Measurements from ENCODE around the gene MATCAP1.

Gene MATCAP1

GRCh38 chr16:67212766-67213165, 29.0 kb upstream of the MATCAP1 start:
- H3K36me3 ChIP-seq (ENCODE audit: insufficient read depth, low read length): no peaks in the 10 kb centered on the region
- H3K9ac ChIP-seq (ENCODE audit: low read length): no peak overlapping the region
- TF ChIP-seq CTCF (IDR thresholded peaks at IDR 0.05; ENCODE audit: low read length) (no peak), EZH2 (IDR thresholded peaks at IDR 0.05; ENCODE audit: borderline replicate concordance, low read length) (no peak)
- no peaks in the 10 kb centered on the region for H3K9me2 ChIP-seq (ENCODE audit: low read depth, low read length)
- H3K27ac ChIP-seq (ENCODE audit: low read depth, low read length, poor library complexity, severe bottlenecking): no peak overlapping the region
- H3K9me3 ChIP-seq (ENCODE audit: low read length): no peaks in the 10 kb centered on the region
- no peak overlapping the region for H2AFZ ChIP-seq (ENCODE audit: low read length)
- no peaks in the 10 kb centered on the region for H3K27me3 ChIP-seq (ENCODE audit: insufficient read depth, low read length)
- no peaks in the 10 kb centered on the region for H3K79me2 ChIP-seq (ENCODE audit: insufficient read depth, low read length)
- H4K20me1 ChIP-seq (ENCODE audit: insufficient read depth, low read length): no peaks in the 10 kb centered on the region
- no peak overlapping the region for H3K4me2 ChIP-seq (ENCODE audit: low read length)
- H3K4me3 ChIP-seq (ENCODE audit: low read depth, low read length, poor library complexity, severe bottlenecking): no peak overlapping the region
- no peaks in the 10 kb centered on the region for H3F3A ChIP-seq (ENCODE audit: insufficient read depth, low read length)
- no peaks in the 10 kb centered on the region for H3K4me1 ChIP-seq (ENCODE audit: insufficient read depth, low read length, severe bottlenecking)

- no peak for TF ChIP-seq CTCF (IDR thresholded peaks at IDR 0.05; ENCODE audit: low read length)
- TF ChIP-seq EZH2 (IDR thresholded peaks at IDR 0.05; ENCODE audit: borderline replicate concordance, low read length): no peak
- H3K27me3 ChIP-seq (ENCODE audit: insufficient read depth, low read length): no peaks in the 10 kb centered on the region
- H3F3A ChIP-seq (ENCODE audit: insufficient read depth, low read length): no peaks in the 10 kb centered on the region
- H3K36me3 ChIP-seq (ENCODE audit: insufficient read depth, low read length): no peaks in the 10 kb centered on the region
- no peak overlapping the region for H2AFZ ChIP-seq (ENCODE audit: low read length)
- no peak overlapping the region for H3K4me2 ChIP-seq (ENCODE audit: low read length)
- no peak overlapping the region for H3K27ac ChIP-seq (ENCODE audit: low read depth, low read length, poor library complexity, severe bottlenecking)
- H3K79me2 ChIP-seq (ENCODE audit: insufficient read depth, low read length): no peaks in the 10 kb centered on the region
- no peaks in the 10 kb centered on the region for H3K9me3 ChIP-seq (ENCODE audit: low read length)
- H4K20me1 ChIP-seq (ENCODE audit: insufficient read depth, low read length): no peaks in the 10 kb centered on the region
- H3K9ac ChIP-seq (ENCODE audit: low read length): no peak overlapping the region
- no peak overlapping the region for H3K4me3 ChIP-seq (ENCODE audit: low read depth, low read length, poor library complexity, severe bottlenecking)
- no peaks in the 10 kb centered on the region for H3K4me1 ChIP-seq (ENCODE audit: insufficient read depth, low read length, severe bottlenecking)
- H3K9me2 ChIP-seq (ENCODE audit: low read depth, low read length): no peaks in the 10 kb centered on the region
These were observed 27.9 kb upstream of the MATCAP1 start for GRCh38 chr16:67211674-67212073.

DNA sequence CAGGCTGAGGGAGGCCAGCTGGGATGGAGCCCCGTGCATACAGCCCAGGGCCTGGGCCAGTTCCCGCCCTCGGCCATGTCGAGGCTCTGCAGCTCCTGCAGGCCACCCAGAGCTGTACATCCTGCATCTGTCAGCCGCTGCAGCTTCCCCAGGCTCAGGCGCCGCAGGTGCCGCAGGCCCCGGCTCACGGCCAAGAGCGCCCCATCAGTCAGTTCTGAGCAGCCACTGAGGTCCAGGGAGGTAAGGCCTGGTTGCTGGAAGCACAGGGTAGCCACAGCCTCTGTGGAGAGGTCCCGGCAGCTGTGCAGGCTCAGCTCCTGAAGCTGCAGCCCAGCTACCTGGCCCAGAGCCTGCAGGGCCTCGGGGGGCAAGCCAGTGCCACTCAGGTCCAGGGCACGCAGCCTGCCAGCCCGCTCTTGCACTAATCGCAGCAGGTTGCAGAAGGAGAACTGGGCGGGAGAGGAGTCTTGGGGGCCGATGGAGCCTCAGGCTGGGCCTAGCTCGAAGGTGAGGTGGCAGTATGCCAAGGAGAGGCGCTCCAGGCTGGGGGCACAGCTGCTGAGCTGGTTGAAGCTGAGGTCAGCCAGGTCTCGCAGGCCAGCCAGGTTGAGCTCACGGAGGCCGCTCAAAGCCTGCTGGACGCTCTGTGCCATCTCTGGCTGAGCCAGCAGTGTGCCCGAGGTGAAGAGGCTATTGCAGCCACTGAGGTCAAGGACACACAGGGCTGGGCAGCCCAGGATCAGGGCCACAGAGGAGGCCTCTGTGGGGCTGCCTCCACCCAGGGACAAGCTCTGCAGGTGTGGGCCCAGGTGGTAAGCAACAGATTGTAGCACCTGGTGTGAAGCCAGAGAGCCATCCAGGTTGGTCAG, 26.5 kb upstream of the MATCAP1 start:
- TF ChIP-seq CTCF (IDR thresholded peaks at IDR 0.05; ENCODE audit: low read length): no peak
- no peak for TF ChIP-seq EZH2 (IDR thresholded peaks at IDR 0.05; ENCODE audit: borderline replicate concordance, low read length)
- Histone ChIP-seq H3F3A (ENCODE audit: insufficient read depth, low read length) (no peaks in the 10 kb centered on the region), H4K20me1 (ENCODE audit: insufficient read depth, low read length) (no peaks in the 10 kb centered on the region), H3K27ac (ENCODE audit: low read depth, low read length, poor library complexity, severe bottlenecking) (no peak overlapping the region), H3K4me3 (ENCODE audit: low read depth, low read length, poor library complexity, severe bottlenecking) (no peak overlapping the region), H2AFZ (ENCODE audit: low read length) (no peak overlapping the region), H3K27me3 (ENCODE audit: insufficient read depth, low read length) (no peaks in the 10 kb centered on the region), H3K4me2 (ENCODE audit: low read length) (no peak overlapping the region), H3K9ac (ENCODE audit: low read length) (no peak overlapping the region), H3K36me3 (ENCODE audit: insufficient read depth, low read length) (no peaks in the 10 kb centered on the region), H3K4me1 (ENCODE audit: insufficient read depth, low read length, severe bottlenecking) (no peaks in the 10 kb centered on the region), H3K79me2 (ENCODE audit: insufficient read depth, low read length) (no peaks in the 10 kb centered on the region), H3K9me2 (ENCODE audit: low read depth, low read length) (no peaks in the 10 kb centered on the region), H3K9me3 (ENCODE audit: low read length) (no peaks in the 10 kb centered on the region)

All from OCI-LY1 (cell line).